ENCODE measurements around the gene COL18A1. TPM values are rescaled to one million over a fixed set of nuclear protein-coding genes. Genes with fewer than 3 reads are reported as not detected.

COL18A1 gene
- total and polyA plus RNA-seq, 9 of the 15 experiments (the other 6 are each of a cell fraction or from before 2014, with no cell fraction given): 0.14 to 16.4 (median 2.0) TPM

GRCh38 chr21:45559216-45560105 lies 154.5 kb downstream of the COL18A1 start:
- peaks cover 8% of the 10 kb centered on the region; the same call in 1 of the 2 replicates for H3K9me3 ChIP-seq (replicated peaks; ENCODE audit: control insufficient read depth, insufficient read depth, low read depth, low read length)
- no peaks in the 10 kb centered on the region for H4K20me1 ChIP-seq (replicated peaks; ENCODE audit: control insufficient read depth, insufficient read depth, low read length)
- H3K9ac ChIP-seq (ENCODE audit: insufficient read depth in 1 of 2, low read depth in 2 of 2, low read length in 2 of 2): no peak overlapping the region
- POLR2A ChIA-PET: no interaction called here
- H3K9me1 ChIP-seq (ENCODE audit: control insufficient read depth, insufficient read depth, low read length): no peaks in the 10 kb centered on the region
- ATAC-seq (no peak), FAIRE-seq (no peak), DNase-seq (ENCODE audit: extremely low read depth in 1 of 4, low spot score in 3 of 4) (no peak)
- no peaks in the 10 kb centered on the region for H3K36me3 ChIP-seq (ENCODE audit: control insufficient read depth, insufficient read depth, low read length)
- in situ Hi-C loops (cut with MboI): loop anchor here (5.0 kb wide), 2 partner anchors 38 to 258 kb away; no protein-coding TSS in a partner anchor
- H3K27ac ChIP-seq (ENCODE audit: extremely low read depth, low read depth, low read length): no peak overlapping the region
- TF ChIP-seq MYBL2 (IDR thresholded peaks at IDR 0.05; ENCODE audit: low read depth) (no peak), MYBL2 (CRISPR knock-in tag; IDR thresholded peaks at IDR 0.05; ENCODE audit: borderline replicate concordance) (no peak), FOXA1 (IDR thresholded peaks at IDR 0.05; ENCODE audit: borderline replicate concordance) (no peak)
- intact Hi-C loops (cut with micrococcal nuclease): no loop called here
- CTCF ChIA-PET (ENCODE audit: low intra/inter-chr PET ratio): no interaction called here
- H3K4me1 ChIP-seq (replicated peaks in 1 of 2; ENCODE audit: control insufficient read depth in 2 of 2, insufficient read depth in 2 of 2, low read length in 2 of 2): peaks cover 3 to 36% of the 10 kb centered on the region in 2 experiments; a peak in 3 of 5 replicates
- H3K79me2 ChIP-seq (ENCODE audit: control insufficient read depth, insufficient read depth, low read length): no peaks in the 10 kb centered on the region
- 7% methylated on average over 29 of the region's 29 CpGs for WGBS (ENCODE audit: insufficient coverage, low coverage, missing lambda C conversion rate)
- no peak overlapping the region for H2AFZ ChIP-seq (ENCODE audit: low read depth, low read length)
- H3K4me3 ChIP-seq: no peak overlapping the region
- H3K27me3 ChIP-seq (ENCODE audit: control insufficient read depth in 2 of 2, insufficient read depth in 2 of 2, low read length in 2 of 2): peaks cover 51 to 73% of the 10 kb centered on the region in 2 experiments
- no peak overlapping the region for H3K4me2 ChIP-seq (ENCODE audit: insufficient read depth, low read length)
- no TSS peak for BruUV-seq (replicated peaks)
